Measurements from ENCODE around the gene IGHMBP2.

IGHMBP2 gene

DNA sequence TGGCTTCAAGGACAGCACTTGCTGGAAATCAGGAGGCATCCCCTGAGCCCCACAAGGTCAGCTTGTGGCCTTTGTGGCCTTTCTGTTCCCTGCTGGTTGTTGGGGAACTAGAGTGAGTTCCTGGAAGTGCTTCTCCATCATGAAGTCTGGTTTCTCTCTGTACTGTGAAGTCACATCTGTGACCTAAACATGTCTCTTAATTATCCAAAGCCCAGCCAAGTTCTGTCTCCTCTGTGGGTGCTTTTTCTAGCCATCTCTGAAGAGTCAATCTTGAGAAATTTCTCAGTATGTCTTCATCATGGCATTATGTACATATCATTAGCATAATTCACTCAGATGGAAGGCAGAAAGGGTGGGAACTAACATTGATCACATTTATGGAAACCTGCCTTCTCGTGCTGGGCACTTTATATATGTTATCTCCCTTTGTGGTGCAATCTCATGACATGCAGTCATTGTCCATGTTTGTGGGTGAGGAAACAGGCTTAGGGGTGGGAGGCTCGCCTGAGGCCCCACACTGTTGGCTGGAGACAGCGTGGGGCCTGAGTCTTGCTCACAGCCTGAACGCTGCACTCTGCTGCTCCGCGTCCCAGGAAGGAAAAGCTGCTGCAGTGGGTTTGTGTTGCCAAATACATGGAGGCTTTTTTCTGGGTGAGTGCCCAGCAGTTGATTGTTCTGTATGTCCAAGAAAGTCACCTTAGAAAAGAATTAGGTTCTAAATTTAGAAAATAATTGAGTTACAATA, 24.6 kb downstream of the IGHMBP2 start:
- TF ChIP-seq ZNF274 (IDR thresholded peaks at IDR 0.05; ENCODE audit: low read depth, low read length) = no peak
- H3K4me3 ChIP-seq (ENCODE audit: low read length) = no peak overlapping the region

- H3K4me3 ChIP-seq (ENCODE audit: low read length) = no peak overlapping the region
- TF ChIP-seq ZNF274 (IDR thresholded peaks at IDR 0.05; ENCODE audit: low read depth, low read length) = no peak
Measured at GRCh38 chr11:68929135-68929534, 25.4 kb downstream of the IGHMBP2 start.

- no peak overlapping the region for H3K4me3 ChIP-seq (ENCODE audit: low read length)
- TF ChIP-seq ZNF274 (IDR thresholded peaks at IDR 0.05; ENCODE audit: low read depth, low read length) = no peak
Measured at GRCh38 chr11:68929706-68930570, 26.2 kb downstream of the IGHMBP2 start.

- no peak overlapping the region for H3K4me3 ChIP-seq (ENCODE audit: low read length)
- no peak for TF ChIP-seq ZNF274 (IDR thresholded peaks at IDR 0.05; ENCODE audit: low read depth, low read length)
Measured at GRCh38 chr11:68930991-68931855, 27.5 kb downstream of the IGHMBP2 start.

GRCh38 chr11:68931911-68932310, 28.2 kb downstream of the IGHMBP2 start:
- H3K4me3 ChIP-seq (ENCODE audit: low read length) = no peak overlapping the region
- TF ChIP-seq ZNF274 (IDR thresholded peaks at IDR 0.05; ENCODE audit: low read depth, low read length) = no peak

DNA sequence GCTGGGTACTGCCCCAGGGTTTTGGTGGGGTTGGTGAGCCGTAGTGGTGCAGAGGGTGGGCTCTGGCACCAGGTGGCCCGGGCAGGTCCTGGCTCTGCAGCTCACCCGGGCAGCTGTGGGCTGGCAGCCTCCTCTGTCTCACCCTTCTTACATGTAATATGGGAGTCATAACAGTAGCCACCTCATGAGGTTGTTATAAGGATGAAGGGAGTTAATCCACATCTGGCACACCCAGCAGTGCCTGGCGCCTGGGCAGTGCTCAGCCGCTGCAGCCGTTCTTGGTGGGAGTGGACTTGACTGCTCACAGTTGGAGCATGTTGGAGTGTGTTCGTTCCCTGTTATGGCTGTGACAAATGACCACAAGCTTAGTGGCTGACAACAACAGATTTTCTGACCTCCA, 28.7 kb downstream of the IGHMBP2 start:
- H3K4me3 ChIP-seq (ENCODE audit: low read length) = no peak overlapping the region
- no peak for TF ChIP-seq ZNF274 (IDR thresholded peaks at IDR 0.05; ENCODE audit: low read depth, low read length)

DNA sequence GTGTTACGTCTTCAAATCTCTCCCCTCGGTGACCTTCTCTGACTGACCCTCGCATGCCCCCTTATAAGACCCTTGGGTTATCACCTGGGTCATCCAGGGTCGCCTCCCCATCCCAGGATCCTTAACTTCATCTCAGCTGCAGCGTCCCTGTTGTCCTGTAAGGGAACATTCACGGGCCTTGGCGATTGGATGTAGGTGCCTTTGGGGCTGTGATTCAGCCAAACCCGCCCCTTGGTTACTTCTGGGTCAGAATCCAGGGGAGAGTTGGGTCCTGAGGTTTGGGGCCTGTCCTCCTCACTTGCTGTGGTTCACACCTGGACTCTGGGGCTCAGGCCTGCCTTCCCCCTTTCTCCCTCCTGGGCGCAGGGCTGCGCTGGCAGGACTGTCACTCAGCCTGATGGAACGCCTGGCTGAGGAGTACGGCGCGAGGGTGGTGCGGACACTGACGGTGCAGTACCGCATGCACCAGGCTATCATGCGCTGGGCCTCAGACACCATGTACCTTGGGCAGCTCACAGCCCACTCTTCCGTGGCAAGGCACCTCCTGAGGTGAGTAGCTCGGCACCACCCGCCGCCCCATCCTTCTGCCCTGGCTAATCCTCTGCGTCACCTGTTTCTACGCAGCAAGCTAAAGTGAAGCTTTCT, 29.4 kb downstream of the IGHMBP2 start:
- TF ChIP-seq ZNF274 (IDR thresholded peaks at IDR 0.05; ENCODE audit: low read depth, low read length) = no peak
- no peak overlapping the region for H3K4me3 ChIP-seq (ENCODE audit: low read length)

DNA sequence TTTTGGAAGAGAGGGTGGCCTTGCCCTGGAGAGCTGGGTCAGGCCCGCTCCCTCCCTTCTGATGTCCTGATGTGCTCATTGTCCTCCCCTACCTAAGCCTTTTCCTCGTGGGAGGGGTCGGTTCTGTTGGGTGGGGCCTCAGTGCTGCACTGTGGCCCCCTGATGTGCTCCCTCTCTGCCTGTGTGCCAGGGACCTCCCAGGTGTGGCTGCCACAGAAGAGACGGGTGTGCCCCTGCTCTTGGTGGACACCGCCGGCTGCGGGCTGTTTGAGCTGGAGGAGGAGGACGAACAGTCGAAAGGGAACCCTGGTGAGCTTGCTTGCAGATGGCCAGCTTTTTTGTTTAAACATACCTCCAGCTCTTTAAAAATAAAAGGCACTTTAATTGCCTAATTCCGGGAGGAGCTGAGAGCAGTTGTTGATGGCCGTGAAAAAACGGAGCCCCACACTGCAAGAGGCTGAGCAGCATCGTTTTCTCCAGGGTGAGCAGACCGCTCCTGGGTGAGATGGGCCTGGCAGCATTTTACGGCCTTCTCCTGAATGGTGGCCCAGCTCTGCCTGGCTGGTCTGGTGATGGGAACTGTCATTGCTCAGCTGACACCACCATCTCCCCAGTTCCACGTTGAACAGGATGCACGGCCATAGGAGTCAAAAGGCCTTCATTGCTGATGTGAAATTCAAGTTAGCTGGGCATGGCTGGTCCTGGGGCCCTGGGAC, 30.1 kb downstream of the IGHMBP2 start:
- no peak overlapping the region for H3K4me3 ChIP-seq (ENCODE audit: low read length)
- no peak for TF ChIP-seq ZNF274 (IDR thresholded peaks at IDR 0.05; ENCODE audit: low read depth, low read length)

DNA sequence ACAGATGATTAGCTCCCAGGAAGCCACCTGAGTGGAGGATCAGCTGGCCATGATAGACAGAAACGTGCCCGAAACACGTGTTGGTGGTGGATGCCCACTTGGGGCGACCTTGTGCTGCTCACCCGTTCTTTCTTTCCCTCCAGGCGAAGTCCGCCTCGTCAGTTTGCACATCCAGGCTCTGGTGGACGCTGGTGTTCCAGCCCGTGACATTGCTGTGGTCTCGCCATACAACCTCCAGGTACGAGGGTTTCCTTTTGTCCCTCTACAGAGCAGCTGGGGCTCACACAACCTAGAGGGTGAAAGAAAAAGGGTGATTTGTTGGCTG, 30.6 kb downstream of the IGHMBP2 start:
- no peak overlapping the region for H3K4me3 ChIP-seq (ENCODE audit: low read length)
- TF ChIP-seq ZNF274 (IDR thresholded peaks at IDR 0.05; ENCODE audit: low read depth, low read length) = no peak

- no peak overlapping the region for H3K4me3 ChIP-seq (ENCODE audit: low read length)
- no peak for TF ChIP-seq ZNF274 (IDR thresholded peaks at IDR 0.05; ENCODE audit: low read depth, low read length)
Measured at GRCh38 chr11:68934666-68935065, 31.0 kb downstream of the IGHMBP2 start.

- no peak for TF ChIP-seq ZNF274 (IDR thresholded peaks at IDR 0.05; ENCODE audit: low read depth, low read length)
Measured at GRCh38 chr11:68935066-68935465, 31.4 kb downstream of the IGHMBP2 start.

DNA sequence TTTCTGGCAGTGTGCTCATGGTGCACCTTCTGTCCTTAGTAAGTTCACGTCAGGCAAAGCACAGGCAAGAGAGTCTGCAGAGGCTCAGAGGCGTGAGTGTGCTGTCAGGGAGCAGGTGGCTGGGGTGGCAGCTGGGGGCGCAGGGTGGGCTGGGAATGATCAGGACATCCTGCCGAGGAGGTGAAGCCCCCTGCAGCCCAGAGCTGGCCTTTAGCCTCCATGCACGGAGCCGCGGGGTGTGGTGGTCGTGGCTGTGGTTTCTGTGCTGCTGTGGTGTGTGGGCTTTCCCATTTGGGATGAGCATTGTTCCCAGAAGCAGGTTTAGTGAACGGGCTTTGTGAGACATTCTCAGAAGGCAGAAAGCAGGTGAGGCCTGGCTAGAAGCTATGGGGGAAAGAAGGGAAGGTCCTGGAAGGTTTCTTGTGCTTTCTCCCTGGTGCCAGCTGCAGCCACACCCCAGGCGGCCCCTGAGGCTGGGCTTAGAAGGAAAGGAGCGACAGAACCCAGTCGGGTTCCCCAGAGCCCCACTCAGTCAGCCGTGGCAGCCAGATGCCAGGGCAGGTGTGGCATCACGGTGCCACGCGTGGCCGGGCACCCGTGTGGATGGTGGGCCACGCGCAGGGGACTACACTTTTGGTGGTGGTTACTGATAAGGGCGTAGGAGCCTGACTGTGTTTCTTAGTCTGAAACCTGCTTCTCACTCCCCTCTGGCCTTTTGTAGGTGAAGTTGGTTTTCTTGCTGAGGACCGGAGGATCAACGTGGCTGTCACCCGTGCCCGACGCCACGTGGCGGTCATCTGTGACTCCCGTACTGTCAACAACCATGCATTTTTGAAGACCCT, 32.0 kb downstream of the IGHMBP2 start:
- H3K4me3 ChIP-seq (ENCODE audit: low read length) = no peak overlapping the region
- no peak for TF ChIP-seq ZNF274 (IDR thresholded peaks at IDR 0.05; ENCODE audit: low read depth, low read length)

More at GRCh38 chr11:68935066-68935465, 31.4 kb downstream of the IGHMBP2 start:
- H3K4me3 ChIP-seq (ENCODE audit: low read length) = no peak overlapping the region

GRCh38 chr11:68936358-68936636, 32.6 kb downstream of the IGHMBP2 start:
- H3K4me3 ChIP-seq (ENCODE audit: low read length) = no peak overlapping the region
- no peak for TF ChIP-seq ZNF274 (IDR thresholded peaks at IDR 0.05; ENCODE audit: low read depth, low read length)
